Omental fat pad (tissue), 4 donors: Measurements from ENCODE around the gene KMT2B. TPM values are rescaled to one million over a fixed set of nuclear protein-coding genes. Genes with fewer than 3 reads are reported as not detected.

Source experiments
- ATAC-seq: fragments of 150-250 bp; one replicate; pipeline ENCODE4 v1.9.1; 2016; ENCODE audit warnings: mild to moderate bottlenecking, moderate library complexity; ENCODE audit not compliant: low FRiP score
- DNase-seq: peaks from one replicate; pipeline ENCODE4 v3.0.0-alpha.2; 2019; ENCODE audit warnings: low spot score
- total RNA-seq, 4 donors: library from RNA; depleted of rRNA; stranded (reverse); fragments of >200 nt; gene quantifications; one replicate each; pipeline ENCODE4 v1.1.0, GENCODE V29; 2016
- TF ChIP-seq, protein P1 (sequence below), 3 donors: fragments of 450-650 bp; IDR thresholded peaks; one replicate each; pipeline ENCODE4 v1.5.1; 2016 to 2017; ENCODE audit warnings: antibody characterized with exemption in 3 of 3, mild to moderate bottlenecking in 3 of 3, moderate library complexity in 2 of 3

Gene KMT2B
- total RNA-seq, 4 donors from 2014 or later = 11.5 to 28.7 (median 19.8) TPM

DNA sequence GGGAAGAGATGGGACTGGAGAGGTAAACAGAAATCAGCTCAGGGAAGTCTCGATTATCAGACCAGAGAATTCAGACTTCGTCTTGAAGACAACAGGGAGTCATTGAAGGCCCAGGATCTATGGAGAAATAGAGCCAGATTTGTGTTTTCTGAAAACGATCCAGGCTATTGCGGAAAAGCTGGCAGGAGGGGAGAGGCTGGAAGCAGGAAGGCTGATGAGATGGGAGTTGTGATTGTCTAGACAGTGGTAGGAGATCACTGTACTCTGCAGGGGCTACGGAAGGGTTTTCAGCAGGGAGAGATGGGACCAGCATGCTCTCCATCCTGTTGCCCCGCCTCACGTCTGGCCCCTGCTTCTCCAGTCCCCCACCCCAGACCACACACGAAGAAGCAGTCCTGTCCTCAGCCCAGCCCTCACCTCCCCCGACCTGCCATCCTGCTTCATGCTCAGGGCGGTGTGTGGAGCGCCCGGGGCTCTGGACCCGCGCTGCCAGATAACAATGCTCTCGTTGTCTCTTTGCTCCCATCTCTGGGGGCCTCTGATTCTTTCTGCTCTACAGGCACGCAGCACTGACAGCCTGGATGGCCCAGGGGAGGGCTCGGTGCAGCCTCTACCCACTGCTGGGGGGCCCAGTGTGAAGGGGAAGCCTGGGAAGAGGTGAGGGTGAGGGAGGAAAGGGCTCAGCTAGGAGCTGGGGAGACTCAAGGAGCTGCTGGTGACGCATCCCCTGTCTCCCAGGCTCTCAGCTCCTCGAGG, 59.5 kb downstream of the KMT2B start:
- TF ChIP-seq, protein P1, sequence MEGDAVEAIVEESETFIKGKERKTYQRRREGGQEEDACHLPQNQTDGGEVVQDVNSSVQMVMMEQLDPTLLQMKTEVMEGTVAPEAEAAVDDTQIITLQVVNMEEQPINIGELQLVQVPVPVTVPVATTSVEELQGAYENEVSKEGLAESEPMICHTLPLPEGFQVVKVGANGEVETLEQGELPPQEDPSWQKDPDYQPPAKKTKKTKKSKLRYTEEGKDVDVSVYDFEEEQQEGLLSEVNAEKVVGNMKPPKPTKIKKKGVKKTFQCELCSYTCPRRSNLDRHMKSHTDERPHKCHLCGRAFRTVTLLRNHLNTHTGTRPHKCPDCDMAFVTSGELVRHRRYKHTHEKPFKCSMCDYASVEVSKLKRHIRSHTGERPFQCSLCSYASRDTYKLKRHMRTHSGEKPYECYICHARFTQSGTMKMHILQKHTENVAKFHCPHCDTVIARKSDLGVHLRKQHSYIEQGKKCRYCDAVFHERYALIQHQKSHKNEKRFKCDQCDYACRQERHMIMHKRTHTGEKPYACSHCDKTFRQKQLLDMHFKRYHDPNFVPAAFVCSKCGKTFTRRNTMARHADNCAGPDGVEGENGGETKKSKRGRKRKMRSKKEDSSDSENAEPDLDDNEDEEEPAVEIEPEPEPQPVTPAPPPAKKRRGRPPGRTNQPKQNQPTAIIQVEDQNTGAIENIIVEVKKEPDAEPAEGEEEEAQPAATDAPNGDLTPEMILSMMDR (IDR thresholded peaks at IDR 0.05) = no peak

DNA sequence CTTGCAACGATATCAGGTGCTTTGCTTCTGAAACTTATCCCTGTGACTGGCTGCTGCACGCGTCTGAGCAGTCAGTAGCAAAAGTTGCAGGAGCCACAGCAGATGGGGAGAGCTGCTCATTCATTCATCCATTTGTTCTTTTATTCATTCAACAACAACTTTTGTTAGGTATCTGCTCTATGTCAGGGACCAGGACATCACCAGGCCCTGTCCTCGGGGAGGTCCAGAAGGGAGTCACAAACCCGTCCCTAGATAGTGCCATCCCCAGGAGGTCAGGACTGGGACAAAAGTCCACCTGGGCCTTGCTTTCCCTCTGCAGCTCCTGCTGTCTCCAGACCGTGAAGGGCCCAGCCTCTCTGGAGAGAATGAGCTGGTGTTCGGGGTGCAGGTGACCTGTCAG, 60.2 kb downstream of the KMT2B start:
- ATAC-seq (no peak), DNase-seq (no peak)
- TF ChIP-seq, protein P1 (IDR thresholded peaks at IDR 0.05) = no peak

More for the DNA sequence above, 59.5 kb downstream of the KMT2B start:
- ATAC-seq (no peak), DNase-seq (no peak)

DNA sequence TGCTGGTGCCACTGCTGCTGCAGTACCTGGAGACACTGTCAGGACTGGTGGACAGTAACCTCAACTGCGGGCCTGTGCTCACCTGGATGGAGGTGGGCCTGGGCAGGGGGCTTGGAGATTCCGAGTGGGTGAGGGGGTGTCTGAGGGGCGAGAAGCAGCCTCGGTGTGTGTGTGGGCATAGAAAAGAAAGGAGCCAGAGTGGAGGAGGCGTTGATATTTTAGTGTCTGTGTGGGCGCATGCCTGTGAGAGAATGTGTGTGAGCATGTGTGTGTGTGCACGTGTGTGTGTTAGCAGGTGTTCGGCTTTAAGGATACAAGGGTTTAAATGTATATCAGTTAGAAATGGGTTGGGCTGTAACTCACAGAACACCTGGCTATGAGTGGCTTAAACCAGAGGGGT, 61.2 kb downstream of the KMT2B start:
- DNase-seq (no peak), ATAC-seq (no peak)
- TF ChIP-seq, protein P1 (IDR thresholded peaks at IDR 0.05) = no peak

DNA sequence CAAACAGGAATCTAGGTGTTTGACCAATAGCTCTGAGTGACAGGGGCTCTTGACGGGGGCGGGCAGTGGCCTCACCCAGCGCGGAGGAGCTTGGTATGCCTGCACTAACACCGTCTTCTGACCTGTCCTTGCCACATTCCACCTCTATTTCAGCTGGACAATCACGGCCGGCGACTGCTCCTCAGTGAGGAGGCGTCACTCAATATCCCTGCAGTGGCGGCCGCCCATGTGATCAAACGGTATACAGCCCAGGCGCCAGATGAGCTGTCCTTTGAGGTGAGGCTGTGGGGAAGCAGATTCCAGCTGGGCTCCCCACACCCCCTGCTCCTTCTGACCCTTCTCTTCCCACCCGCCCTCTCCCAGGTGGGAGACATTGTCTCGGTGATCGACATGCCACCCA, 62.3 kb downstream of the KMT2B start:
- ATAC-seq (no peak), DNase-seq (no peak)
- TF ChIP-seq, protein P1 (IDR thresholded peaks at IDR 0.05) = no peak

DNA sequence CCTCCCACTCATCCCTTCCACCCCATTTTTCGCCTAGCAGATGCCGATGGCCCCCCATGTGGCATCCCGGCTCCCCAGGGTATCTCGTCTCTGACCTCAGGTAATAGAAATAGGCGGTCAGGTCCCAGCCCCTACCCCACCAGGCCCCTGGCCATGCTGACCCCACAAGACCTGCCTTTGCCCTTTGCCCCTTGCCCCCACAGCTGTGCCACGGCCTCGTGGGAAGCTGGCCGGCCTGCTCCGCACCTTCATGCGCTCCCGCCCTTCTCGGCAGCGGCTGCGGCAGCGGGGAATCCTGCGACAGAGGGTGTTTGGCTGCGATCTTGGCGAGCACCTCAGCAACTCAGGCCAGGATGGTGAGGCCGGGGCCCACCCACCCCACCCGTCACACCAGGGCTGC, 62.9 kb downstream of the KMT2B start:
- ATAC-seq (no peak), DNase-seq (no peak)
- TF ChIP-seq, protein P1 (IDR thresholded peaks at IDR 0.05) = no peak

DNA sequence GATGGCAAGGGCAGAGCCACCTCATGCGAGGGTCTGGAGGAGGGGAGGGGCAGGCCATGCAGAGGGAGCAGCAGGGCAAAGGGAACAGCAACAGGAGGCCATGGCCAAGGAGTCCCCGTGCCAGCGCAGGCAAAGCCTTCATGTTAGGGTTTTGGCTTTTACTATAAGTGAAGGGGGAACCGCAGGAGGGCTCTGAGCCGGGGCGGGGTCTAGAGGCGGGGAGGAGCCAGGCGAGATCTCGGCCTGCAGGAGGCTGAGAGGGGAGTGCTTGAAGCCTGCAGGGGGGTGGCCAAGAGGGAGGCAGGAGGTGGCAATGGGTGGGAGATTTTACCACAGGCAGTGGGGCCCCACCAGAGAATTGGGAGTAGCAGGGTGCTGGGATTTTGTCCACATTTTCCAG, 63.8 kb downstream of the KMT2B start:
- TF ChIP-seq, protein P1 (IDR thresholded peaks at IDR 0.05) = no peak
- DNase-seq (no peak), ATAC-seq (no peak)

DNA sequence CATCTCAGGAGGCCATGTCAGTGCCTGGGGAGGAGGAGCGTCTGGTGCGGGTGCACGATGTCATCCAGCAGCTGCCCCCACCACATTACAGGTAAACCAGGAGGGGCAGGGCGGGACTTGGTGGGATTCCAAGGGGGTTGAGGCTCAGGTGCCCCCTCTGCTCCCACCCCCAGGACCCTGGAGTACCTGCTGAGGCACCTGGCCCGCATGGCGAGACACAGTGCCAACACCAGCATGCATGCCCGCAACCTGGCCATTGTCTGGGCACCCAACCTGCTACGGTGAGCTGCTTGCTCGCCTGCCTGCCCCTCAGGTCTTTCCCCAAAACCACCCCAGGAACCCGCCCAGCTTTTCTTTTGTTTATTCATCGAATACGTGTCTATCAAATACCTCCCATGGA, 64.8 kb downstream of the KMT2B start:
- DNase-seq (no peak), ATAC-seq (no peak)
- TF ChIP-seq, protein P1 (IDR thresholded peaks at IDR 0.05) = no peak
